Astrocyte (in vitro differentiated cells and primary cell): ENCODE measurements around the gene EPDR1. TPM values are rescaled to one million over a fixed set of nuclear protein-coding genes. Genes with fewer than 3 reads are reported as not detected.

Experiments
- DNase-seq: peaks from one replicate; pipeline ENCODE4 v3.0.0-alpha.2; 2010; ENCODE audit warnings: low read depth
- FAIRE-seq: peaks from 2 replicates; lab custom pipeline; 2011; peaks lifted over from hg19 to GRCh38; lab: Jason Lieb, UNC
- H2AFZ ChIP-seq: 2 replicates; pipeline ENCODE4 v1.6.0; 2012; ENCODE audit warnings: low read depth, low read length, inconsistent platforms
- H3K27ac ChIP-seq: 2 replicates; pipeline ENCODE4 v1.5.1; 2011; ENCODE audit warnings: low read depth, low read length, inconsistent platforms
- H3K27me3 ChIP-seq: 2 replicates; pipeline ENCODE4 v1.6.0; 2011; ENCODE audit warnings: low read length, inconsistent platforms; ENCODE audit not compliant: insufficient read depth
- H3K36me3 ChIP-seq: 2 replicates; pipeline ENCODE4 v1.5.1; 2011; ENCODE audit warnings: low read length, inconsistent platforms; ENCODE audit not compliant: insufficient read depth
- H3K4me1 ChIP-seq: 2 replicates; pipeline ENCODE4 v1.5.1; 2011; ENCODE audit warnings: low read length, inconsistent platforms; ENCODE audit not compliant: insufficient read depth
- H3K4me2 ChIP-seq: 2 replicates; pipeline ENCODE4 v1.6.0; 2012; ENCODE audit warnings: low read length, inconsistent platforms
- H3K4me3 ChIP-seq: 2 replicates; pipeline ENCODE4 v1.5.1; 2011; ENCODE audit warnings: low read depth, mild to moderate bottlenecking, low read length, inconsistent platforms; ENCODE audit not compliant: insufficient read depth
- H3K79me2 ChIP-seq: 2 replicates; pipeline ENCODE4 v1.6.0; 2012; ENCODE audit warnings: mild to moderate bottlenecking, low read length, inconsistent platforms; ENCODE audit not compliant: insufficient read depth
- H3K9ac ChIP-seq: 2 replicates; pipeline ENCODE4 v1.6.0; 2012; ENCODE audit warnings: mild to moderate bottlenecking, low read length, inconsistent platforms
- H3K9me3 ChIP-seq: 2 replicates; pipeline ENCODE4 v1.5.1; 2012; ENCODE audit warnings: low read depth, mild to moderate bottlenecking, low read length, inconsistent platforms; ENCODE audit not compliant: insufficient read depth
- H4K20me1 ChIP-seq: 2 replicates; pipeline ENCODE4 v1.6.0; 2012; ENCODE audit warnings: low read length, inconsistent platforms; ENCODE audit not compliant: insufficient read depth
- H3K27ac Mint-ChIP-seq: one replicate; pipeline ENCODE4 v1.8.0; 2021; ENCODE audit warnings: mild to moderate bottlenecking, mixed read lengths; ENCODE audit not compliant: unreplicated experiment
- H3K27me3 Mint-ChIP-seq: one replicate; pipeline ENCODE4 v1.8.0; 2021; ENCODE audit warnings: low read depth, mixed read lengths; ENCODE audit not compliant: unreplicated experiment
- H3K36me3 Mint-ChIP-seq: one replicate; pipeline ENCODE4 v1.8.0; 2021; ENCODE audit warnings: low read depth, mixed read lengths; ENCODE audit not compliant: unreplicated experiment
- H3K4me1 Mint-ChIP-seq: one replicate; pipeline ENCODE4 v1.8.0; 2021; ENCODE audit warnings: low read depth, mixed read lengths; ENCODE audit not compliant: unreplicated experiment
- H3K4me3 Mint-ChIP-seq: one replicate; pipeline ENCODE4 v1.8.0; 2021; ENCODE audit warnings: mild to moderate bottlenecking, moderate library complexity, mixed read lengths; ENCODE audit not compliant: unreplicated experiment
- H3K9me3 Mint-ChIP-seq: one replicate; pipeline ENCODE4 v1.8.0; 2021; ENCODE audit warnings: mild to moderate bottlenecking, mixed read lengths; ENCODE audit not compliant: unreplicated experiment
- CTCF ChIP-seq: IDR thresholded peaks from 2 replicates; pipeline ENCODE4 v1.5.1; 2011; ENCODE audit warnings: low read depth, mild to moderate bottlenecking, inconsistent platforms, low read length, moderate library complexity; ENCODE audit not compliant: insufficient read depth
- EZH2 ChIP-seq: IDR thresholded peaks from 2 replicates; pipeline ENCODE4 v1.6.1; 2012; ENCODE audit warnings: mild to moderate bottlenecking, low read length, inconsistent platforms; ENCODE audit not compliant: insufficient read depth
- total RNA-seq: library from RNA; stranded (reverse); gene quantifications from 2 replicates; pipeline ENCODE4 v1.2.1, GENCODE V29; 2021

EPDR1 gene
- total RNA-seq, 1 donor from 2014 or later: 20.6 TPM

GRCh38 chr7:37920849-37921805 is 687 bp downstream of the EPDR1 start:
- H2AFZ ChIP-seq: peak overlapping the region; percentile 84
- no peaks in the 10 kb centered on the region for H3K36me3 ChIP-seq
- no peaks in the 10 kb centered on the region for H3K9me3 ChIP-seq
- H3K27ac ChIP-seq: peak overlapping the region; percentile 61
- H3K4me1 ChIP-seq: peaks cover 17% of the 10 kb centered on the region
- Mint-ChIP-seq H3K27me3 (peaks cover 29% of the 10 kb centered on the region), H3K9me3 (peaks cover 6% of the 10 kb centered on the region), H3K27ac (peak overlapping the region; percentile 44), H3K36me3 (peaks cover 2% of the 10 kb centered on the region), H3K4me3 (peak overlapping the region; percentile 93), H3K4me1 (peaks cover 4% of the 10 kb centered on the region)
- peaks cover 23% of the 10 kb centered on the region for H3K79me2 ChIP-seq
- DNase-seq: peak; percentile 38
- H3K27me3 ChIP-seq: peaks cover 17% of the 10 kb centered on the region
- H3K9ac ChIP-seq: peak overlapping the region; percentile 84
- no peaks in the 10 kb centered on the region for H4K20me1 ChIP-seq
- FAIRE-seq: no peak
- H3K4me3 ChIP-seq: peak overlapping the region; percentile 66
- TF ChIP-seq CTCF (no peak), EZH2 (no peak)
- peak overlapping the region; percentile 93 for H3K4me2 ChIP-seq

- H3K27ac ChIP-seq: no peak overlapping the region
- TF ChIP-seq CTCF (no peak), EZH2 (no peak)
These were observed 1.4 kb downstream of the EPDR1 start for GRCh38 chr7:37921876-37922275.

More at GRCh38 chr7:37921876-37922275, 1.4 kb downstream of the EPDR1 start:
- Mint-ChIP-seq H3K4me3 (peak overlapping the region; percentile 91), H3K27ac (no peak overlapping the region), H3K27me3 (peaks cover 27% of the 10 kb centered on the region), H3K36me3 (peaks cover 2% of the 10 kb centered on the region), H3K4me1 (peaks cover 4% of the 10 kb centered on the region), H3K9me3 (peaks cover 6% of the 10 kb centered on the region)
- DNase-seq (no peak), FAIRE-seq (no peak)
- Histone ChIP-seq H3K9ac (peak overlapping the region; percentile 13), H3K4me1 (peaks cover 10% of the 10 kb centered on the region), H2AFZ (no peak overlapping the region), H3K79me2 (peaks cover 28% of the 10 kb centered on the region), H3K4me2 (peak overlapping the region; percentile 93), H3K36me3 (no peaks in the 10 kb centered on the region), H3K4me3 (peak overlapping the region; percentile 66), H3K27me3 (peaks cover 17% of the 10 kb centered on the region), H4K20me1 (no peaks in the 10 kb centered on the region), H3K9me3 (no peaks in the 10 kb centered on the region)
